ENCODE data around the gene AMBRA1. TPM values are rescaled to one million over a fixed set of nuclear protein-coding genes. Genes with fewer than 3 reads are reported as not detected.
"Not testable (repeated sequence)": the region's sequence is repeated elsewhere in the genome, so short reads cannot be mapped to it uniquely, and the experiment has no call there.

The AMBRA1 gene
- total RNA-seq, 1 experiment from 2014 or later: 16.1 TPM

DNA sequence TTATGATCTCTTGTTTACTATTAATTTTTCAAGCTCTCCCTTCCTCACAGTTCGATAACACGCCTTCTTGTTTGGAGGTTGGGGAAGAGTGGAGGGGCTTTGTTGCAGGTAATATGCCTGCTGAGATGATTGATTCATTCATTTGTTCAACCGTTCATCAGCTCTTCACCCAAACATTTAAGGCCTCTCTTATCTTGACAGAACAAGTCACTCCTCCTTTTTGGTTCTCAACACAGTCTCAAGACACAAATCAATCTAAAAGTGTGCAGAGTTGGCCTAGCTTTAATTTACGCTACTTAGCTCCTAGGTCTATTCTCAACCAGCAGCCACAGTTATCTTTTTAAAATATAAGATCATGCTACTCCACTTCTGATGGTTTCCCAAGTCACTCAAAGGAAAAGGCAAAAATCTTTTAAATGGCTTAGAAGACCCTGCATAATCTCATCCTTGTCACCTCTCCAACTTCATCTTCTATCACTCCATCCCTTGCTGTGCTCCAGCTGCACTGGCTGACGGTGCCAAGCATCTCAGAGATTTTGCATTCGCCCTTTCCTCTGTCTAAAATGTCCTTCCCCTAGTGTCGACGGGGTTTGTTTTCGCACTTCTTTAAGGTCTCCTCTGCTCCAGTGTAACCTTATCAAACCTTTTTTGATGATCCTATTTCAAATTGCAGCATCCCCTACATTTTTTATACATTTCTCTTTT, 60.3 kb downstream of the AMBRA1 start:
- no peak for DNase-seq (ENCODE audit: low read depth)

DNA sequence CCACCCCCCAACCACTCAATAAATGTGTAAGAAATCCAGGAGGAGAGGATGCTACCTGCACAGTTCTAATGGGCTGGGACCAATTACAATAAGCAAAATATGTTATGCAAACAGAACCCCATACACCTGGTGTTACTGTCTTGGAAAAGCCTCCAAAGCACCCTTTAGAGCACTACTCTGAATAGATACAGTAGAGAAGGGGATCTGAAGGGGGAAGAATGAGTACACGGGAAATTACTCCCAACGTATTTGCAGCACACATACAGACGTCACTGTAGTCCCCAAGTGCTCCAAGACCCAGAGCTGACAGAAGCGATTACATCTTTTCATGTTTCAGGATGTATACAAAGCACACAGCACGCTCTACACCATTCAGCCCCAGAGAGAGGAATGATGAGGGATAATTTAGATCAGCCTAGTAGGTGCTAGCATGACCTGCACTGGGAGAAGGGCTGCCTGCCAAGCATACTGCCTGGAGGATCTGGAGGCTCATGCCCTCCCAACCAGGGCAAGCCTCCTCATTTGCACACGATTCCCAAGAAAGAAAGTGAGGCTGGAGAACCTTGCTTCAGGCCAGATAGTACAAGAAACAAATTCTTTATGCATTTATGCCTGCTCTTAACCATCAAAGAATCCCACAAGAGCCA, 63.8 kb downstream of the AMBRA1 start:
- no peak for DNase-seq (ENCODE audit: low read depth)

DNA sequence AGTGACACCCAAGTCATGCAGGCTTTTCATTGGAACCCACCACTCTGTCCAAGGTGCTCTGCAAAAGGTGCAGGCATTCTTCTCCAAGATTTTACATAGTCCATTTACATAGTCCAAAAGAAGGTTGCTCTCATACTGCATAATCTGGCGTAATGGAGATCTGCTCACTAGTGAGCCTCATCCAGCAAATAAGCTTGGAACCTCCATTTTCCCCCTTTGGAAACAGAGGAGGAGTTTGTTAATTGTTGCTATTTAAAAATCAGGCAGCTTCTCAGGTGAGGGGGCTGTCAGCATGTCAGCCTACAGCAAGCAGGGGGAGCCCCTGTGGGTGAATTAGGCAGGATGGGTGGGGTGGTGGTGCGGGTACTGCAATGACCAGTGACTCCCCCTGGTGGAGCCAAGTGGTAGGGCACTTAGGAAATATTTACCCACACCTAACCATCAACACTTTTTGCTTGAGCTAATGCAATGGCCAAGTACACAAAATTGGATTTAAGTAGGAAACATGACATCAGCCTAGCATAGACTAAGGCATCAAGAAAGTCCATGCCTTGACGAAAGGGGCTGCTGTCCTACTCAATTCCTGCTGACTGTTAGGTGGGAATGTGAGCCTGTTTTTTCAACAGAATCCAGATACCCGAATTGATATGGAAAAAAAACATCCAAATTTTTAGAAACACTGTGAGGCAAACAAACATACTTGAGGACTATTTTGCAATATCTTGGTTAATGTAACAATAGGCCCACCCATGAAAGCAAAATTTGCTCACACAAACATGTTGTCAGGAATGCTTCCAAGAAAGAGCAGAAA, 64.5 kb downstream of the AMBRA1 start:
- DNase-seq (ENCODE audit: low read depth): peak; percentile 50

DNA sequence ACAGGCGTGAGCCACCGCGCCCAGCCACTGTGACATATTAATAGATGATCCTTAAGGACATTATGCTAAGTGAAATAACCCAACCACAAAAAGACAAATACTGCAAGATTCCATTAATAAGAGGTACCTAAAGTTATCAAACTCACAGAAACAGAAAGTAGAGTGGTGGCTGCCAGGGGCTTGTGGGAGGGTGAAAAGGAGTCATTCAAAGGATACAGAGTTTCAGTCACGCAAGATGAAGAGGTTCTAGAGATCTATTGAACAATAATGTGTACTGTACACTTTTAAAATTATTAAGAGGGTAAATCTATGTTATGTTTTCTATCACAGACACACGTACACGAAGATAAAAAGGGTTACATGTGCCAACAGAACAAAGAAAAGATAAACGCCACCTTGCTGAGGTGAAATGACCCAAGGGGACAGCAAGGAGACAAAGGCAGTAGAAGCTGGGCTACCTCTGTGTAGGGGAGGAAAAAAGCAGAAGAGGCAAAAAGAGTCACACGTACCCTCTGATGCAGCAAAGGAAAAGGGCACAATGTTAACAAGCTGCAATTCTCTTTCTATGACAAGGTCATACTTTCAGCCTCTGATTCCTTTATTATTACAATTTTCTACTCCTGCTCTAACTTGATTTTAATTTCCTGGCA, 65.3 kb downstream of the AMBRA1 start:
- no peak for DNase-seq (ENCODE audit: low read depth)

DNA sequence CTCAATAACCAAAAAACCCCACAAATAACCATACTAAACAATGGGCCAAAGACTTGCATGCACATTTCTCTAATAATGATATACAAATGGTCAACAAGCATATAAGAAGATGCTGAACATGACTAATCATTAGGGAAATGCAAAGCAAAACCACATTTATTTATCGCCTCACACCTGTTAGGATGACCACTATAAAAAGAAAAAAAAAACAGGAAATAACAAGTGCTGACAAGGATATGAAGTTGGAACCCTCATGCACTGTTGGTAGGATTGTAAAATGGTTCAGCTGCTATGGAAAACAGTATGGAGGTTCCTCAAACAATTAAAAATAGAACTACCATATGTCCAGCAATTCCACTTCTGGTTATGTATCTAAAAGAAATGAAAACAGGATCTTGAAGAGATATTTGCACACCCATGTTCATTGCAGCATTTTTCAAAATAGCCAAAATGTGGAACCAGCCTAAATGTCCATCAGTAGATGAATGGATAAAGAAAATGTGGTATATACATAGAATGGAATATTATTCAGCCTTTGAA, 66.2 kb downstream of the AMBRA1 start:
- no peak for DNase-seq (ENCODE audit: low read depth)

DNA sequence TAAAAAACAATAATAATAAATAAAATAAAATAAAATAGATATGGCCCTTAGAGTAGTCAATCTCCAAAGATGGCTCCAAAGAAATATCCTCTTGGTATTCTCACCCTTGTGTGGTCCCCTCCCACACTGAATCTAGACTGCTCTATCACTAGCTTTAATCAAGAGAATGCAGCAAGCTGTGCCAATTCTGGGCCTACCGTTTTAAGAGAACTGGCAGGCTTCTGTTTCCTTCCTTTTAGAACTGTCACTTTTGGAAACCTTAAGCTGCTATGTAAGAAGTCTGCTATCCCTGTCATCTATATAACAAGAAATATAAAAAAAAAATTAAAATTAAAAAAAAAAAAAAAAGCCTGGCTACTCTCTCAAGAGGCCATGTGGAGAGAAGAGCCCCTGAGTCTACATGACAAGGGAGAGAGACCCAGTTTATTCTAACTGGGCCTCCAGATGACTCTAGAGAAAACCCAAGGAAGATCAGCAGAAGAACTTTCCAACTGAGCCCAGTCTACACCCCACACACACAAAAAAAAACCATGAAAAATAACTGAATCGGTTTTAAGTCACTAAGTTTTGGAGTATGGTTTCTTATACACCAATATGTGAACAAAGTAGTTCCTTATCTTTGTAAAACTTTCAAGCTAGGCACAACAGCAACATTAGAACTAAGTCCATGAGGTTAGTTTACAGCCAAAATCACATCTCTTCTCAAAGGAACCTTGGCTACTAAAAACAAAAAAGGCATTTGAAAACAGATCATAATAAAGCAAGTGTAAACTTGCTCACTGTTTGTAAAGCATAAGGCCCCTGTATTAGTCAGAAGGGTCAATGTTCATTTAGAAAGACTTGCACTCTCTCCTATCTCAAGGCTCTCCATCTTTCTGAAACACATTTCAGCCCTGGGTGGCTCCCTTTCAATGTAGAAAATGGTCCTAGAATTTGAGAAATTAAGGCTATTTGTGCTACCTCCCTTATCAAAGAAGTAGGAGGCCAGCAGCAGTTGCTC, 67.3 kb downstream of the AMBRA1 start:
- DNase-seq (ENCODE audit: low read depth): no peak

DNA sequence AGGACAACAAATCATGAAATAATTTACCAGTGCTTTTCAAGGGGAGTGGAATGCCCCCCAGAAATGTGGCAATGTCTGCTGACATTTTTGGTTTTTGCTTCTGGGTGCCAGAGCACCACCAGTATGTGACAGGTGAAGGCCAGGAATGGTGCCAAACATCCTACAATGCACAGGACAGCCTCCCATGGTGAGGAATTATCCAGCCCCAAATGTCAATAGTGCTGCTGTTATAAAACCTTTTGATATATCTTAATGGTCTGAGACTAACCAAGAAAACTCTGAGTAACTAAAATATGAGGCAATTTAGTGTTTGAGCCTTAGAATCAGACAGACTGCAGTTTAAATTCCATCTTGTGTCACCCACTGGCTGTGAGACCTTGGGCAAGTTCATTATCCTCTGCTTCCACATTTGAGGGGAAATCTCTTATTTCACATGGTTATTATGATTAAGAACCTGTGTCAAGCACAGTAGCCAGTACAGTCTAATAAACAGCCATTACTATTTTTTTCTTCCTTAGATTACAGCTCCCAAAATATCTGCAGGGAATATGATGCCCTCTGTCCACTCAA, 69.5 kb downstream of the AMBRA1 start:
- DNase-seq (ENCODE audit: low read depth): no peak

DNA sequence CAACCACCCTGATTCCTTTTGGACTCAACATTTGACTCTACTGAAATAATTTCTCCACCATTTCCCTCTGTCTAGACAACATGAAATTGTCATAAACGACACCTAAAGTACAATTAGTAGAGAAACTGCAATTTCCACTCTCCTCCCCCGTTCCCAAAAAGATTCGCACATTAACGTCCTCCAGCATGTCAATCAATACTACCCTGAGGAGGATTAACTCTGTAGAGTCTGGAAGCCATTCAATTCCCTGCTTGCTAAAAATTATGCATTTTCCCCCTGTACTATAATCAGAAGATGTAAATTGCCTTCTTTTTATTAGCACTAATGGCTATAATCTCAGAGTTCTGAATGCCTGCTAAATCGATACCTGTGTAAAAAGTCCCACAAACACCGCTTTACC, 70.5 kb downstream of the AMBRA1 start:
- DNase-seq (ENCODE audit: low read depth): no peak

DNA sequence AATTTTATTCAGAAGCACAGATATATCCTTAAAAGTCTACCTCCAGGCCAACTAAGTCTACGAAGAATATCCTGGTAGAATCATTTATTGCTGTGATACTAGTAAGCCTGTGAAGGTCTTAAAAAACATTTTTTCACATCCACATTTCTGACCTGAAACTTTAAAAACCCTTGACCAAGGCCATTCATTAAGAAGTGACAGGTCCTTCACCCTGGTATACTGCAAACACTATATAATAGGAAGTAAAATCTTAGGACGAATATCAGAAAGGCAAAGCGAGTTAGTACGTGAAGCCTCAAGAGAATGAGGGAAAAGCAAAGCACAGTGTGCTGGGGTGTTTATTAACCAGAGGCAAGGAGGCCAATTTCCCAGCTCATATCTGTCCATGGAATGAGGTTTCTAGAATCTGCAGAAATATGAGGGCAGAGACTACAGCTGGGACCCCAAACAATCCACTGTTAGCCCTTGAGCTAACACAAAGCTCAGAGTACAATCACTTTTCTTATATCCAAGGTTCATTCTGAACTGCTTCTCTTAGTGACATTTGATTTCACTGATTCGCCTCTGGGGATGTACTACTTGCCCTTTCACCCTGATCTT, 71.0 kb downstream of the AMBRA1 start:
- DNase-seq (ENCODE audit: low read depth): no peak

DNA sequence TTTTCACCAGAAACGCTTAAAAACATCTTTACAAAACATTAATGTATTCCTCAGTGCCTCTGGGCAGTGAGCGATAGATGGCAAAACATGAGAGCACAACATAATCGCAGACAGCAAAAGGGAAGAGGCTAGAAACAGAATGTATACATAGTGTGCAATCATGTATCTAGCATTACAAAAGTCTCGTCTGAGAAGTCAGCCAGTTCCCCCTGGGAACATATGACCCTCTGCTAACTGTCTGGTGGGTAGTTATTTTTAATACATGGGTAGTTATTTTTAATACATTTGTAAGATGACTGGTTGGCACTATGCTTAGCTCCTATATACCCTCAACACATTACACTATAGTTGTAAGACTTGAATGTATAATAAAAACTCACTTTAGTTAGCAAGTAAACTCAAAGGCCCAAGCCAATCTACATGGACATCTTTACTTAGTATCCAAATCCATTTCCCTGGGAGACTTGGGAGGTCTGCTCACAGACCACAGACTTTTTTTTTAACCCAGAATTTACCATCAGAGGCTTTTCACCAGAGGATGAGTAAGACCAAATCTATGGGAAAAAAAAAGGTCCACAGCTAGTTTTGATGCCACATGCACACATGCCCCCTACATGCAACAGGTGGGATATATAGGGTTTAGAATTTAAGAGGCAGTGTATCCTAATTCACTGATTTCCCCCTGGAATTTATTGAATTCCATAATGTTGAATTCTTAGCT, 71.7 kb downstream of the AMBRA1 start:
- DNase-seq (ENCODE audit: low read depth): peak; percentile 59

DNA sequence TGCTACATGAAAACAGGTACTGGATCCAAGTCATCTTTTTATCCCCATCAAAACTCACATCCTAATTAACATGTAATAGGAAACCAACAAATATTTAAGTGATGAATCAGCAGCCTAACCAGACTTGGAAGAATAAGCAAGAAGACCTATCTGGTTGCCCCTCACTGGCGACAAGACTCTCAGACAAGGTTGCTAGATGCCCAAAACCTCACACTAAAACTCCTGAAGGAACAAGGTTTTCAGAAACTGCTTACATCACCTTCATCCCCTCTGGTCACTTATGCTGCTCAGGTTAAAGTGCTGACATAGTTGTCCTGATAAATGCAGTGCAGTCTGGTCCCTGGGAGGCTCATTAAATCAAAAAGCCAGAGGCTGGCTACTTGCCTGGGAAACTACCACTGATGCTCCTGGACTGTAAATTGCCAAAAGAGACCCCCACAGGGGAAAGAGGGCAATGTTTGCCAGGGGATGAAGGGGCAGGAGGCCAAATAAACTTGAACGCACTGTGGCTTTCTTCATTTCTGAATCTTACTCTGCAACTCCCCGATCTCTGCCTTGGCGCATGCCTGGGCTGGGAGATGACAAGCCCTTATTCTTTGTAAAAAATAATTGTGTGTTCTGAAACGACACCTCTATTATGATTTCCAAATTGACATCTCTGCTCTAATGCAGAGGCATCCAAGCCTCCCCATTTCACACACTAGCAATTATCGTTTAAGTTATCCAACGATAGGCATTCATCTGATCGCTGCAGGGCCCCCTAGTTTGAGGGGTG, 72.7 kb downstream of the AMBRA1 start:
- DNase-seq (ENCODE audit: low read depth): peak; percentile 45

DNA sequence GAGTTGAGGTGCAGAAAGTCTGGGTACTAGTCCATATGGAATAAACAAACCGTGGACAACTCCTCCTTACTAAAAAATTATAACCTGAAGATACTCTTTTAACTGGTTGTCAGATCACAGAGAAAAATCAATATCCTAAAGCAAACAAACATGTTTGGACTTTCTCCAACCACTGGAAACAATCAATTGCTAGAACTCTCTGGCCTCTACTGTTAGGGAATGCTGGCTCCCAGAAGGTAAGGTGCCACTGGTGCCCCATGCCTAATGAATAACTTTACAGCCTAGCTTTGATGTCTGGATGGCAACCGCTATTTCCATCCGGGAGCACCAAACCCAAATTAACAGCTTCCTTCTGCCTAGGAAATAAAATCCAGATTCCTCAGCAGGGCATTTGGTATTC, 74.5 kb downstream of the AMBRA1 start:
- no peak for DNase-seq (ENCODE audit: low read depth)

DNA sequence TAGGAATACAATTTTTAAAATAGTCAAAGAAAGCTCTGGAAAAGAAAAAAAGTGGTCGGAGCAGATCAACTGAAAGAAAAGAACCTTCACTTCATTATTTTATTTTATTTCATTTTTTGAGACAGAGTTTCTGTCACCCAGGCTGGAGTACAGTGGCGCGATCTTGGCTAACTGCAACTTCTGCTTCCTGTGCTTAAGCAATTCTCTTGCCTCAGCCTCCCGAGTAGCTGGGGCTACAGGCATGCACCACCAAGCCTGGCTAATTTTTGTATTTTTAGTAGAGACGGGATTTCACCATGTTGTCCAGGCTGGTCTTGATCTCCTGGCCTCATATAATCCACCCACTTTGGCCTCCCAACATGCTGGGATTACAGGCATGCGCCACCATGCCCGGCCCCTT, 74.9 kb downstream of the AMBRA1 start:
- not testable (repeated sequence) for DNase-seq (ENCODE audit: low read depth)

DNA sequence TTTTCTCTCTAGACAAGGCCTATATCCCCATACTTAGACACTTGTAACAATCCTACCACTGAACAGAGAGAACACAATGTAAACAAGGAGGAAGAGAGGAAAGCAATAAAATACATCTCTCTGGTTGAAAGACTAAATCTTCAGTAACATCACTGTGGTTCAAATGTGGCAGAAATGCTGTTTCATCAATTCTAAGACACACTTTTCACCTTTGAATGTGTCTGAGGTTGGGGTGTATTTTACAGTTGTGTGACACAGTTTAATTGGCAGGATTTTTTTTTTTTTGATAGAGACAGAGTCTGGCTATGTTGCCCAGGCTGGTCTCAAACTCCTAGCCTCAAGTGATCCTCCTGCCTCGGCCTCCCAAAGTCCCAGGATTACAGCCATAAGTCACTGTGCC, 79.5 kb downstream of the AMBRA1 start:
- no peak for DNase-seq (ENCODE audit: low read depth)

DNA sequence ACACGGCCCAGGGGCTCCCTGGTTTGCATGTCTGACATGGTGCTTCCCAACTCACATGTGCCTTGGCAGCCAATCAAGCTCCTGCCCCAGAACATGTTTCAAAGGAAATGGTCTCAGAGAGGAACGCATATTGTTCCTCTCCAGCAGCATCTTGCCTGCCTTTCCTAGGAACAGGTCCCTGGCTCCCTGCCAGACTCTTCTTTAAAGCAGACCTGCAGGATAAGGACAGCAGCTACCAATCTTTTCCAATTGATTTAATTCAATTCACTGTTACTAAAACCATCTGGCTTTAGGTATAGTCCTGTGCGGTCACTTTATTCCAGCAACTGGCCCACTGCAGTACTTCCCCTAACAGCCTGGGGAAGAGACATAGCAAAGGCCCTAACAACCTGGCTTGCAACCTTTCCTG, 79.9 kb downstream of the AMBRA1 start:
- DNase-seq (ENCODE audit: low read depth): no peak

DNA sequence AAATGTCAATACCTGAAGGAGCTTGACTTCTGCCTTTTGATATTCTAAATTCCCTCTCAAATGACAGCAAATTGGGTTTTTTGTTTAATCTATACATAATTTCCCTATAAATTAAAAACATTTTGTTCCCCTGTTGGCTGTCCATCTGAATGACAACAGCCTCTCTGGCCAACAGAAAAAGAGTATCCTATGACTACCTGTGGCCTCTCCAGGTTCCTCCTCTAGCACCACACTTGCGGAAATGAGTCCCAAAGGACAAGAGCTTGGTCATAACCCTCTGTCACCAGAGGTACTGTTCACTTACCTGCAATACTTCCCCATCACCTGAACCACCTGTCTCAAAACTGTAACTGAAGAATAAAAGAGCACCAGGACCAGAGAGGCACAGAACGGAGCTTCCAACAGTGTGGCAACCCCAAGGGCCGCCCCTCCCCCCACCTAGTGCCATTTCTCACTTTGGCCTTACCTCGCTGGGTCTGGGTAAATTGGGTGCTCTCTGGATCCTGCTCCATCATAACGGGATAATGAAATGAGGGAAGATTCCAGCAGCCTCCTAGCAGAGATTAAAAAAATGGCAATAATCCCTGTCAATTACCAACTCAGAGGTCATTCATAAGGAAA, 81.5 kb downstream of the AMBRA1 start:
- no peak for DNase-seq (ENCODE audit: low read depth)

DNA sequence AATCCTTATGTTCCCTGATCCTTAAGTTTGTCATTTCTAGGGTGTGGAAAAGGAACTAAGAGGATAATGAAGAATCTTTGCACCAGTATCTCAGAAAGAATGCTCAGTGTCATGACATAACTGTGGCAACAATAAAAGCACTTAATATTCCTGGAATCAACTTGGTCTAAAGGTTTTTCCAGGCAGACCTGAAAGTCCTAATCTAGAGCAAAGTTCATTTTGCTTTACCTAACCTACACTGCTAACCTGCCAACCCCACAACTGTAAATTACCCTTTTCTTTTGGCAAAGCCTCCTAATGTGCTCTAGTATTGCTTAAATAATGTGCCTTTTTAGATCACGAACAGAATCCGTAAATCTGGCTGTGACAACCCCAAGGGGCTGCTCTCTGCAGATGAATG, 82.5 kb downstream of the AMBRA1 start:
- no peak for DNase-seq (ENCODE audit: low read depth)

DNA sequence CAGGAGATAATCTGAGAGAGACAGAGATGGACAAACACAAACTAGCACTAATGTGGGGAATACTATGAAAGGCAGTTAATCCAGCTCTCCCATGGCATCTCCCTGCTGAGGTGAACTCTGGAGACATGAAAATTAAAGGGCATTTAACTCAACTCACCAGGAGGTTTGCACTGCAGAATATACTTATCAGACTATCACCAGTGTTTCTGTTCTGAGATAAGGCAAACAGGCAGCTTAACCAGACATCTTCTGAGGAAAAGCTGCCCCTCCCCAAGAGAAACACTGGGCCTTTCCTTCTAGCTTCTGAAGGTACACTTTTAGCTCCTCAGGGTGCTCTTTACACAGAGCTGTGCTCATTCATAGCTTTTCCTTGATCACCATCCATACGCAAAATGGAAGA, 85.5 kb downstream of the AMBRA1 start:
- DNase-seq (ENCODE audit: low read depth): no peak
